Measurements from ENCODE around the gene CERS5. TPM values are rescaled to one million over a fixed set of nuclear protein-coding genes. Genes with fewer than 3 reads are reported as not detected.

CERS5 gene
- total RNA-seq, 4 donors from 2014 or later, result 15.2 to 84.2 (median 23.2) TPM

GRCh38 chr12:50211392-50212070 is 44.4 kb upstream of the CERS5 start:
- no peak for DNase-seq
- peaks cover 0 to 15% (median 0%) of the 10 kb centered on the region in 4 donors for H3K4me1 ChIP-seq
- no peaks in the 10 kb centered on the region for H3K9me3 ChIP-seq
- H3K36me3 ChIP-seq, result peaks cover 0 to 27% (median 0%) of the 10 kb centered on the region in 3 donors
- TF ChIP-seq CTCF (IDR thresholded peaks at IDR 0.05) (no peak), POLR2A (IDR thresholded peaks at IDR 0.05) (no peak)
- H3K27me3 ChIP-seq, result no peaks in the 10 kb centered on the region
- no peak overlapping the region for H3K4me3 ChIP-seq
- H3K27ac ChIP-seq, result peak overlapping the region; percentile 37 to 46 (median 40)

- peaks cover 0 to 44% (median 0%) of the 10 kb centered on the region in 3 donors for H3K36me3 ChIP-seq
- H3K27me3 ChIP-seq, result no peaks in the 10 kb centered on the region
- no peak for DNase-seq
- no peak overlapping the region for H3K4me3 ChIP-seq
- peaks cover 0 to 16% (median 0%) of the 10 kb centered on the region in 4 donors for H3K4me1 ChIP-seq
- H3K9me3 ChIP-seq, result no peaks in the 10 kb centered on the region
- H3K27ac ChIP-seq, result no peak overlapping the region
- TF ChIP-seq POLR2A (IDR thresholded peaks at IDR 0.05) (no peak), CTCF (IDR thresholded peaks at IDR 0.05) (no peak)
Measured at GRCh38 chr12:50207424-50207823, 40.3 kb upstream of the CERS5 start.

- Histone ChIP-seq H3K27me3 (no peaks in the 10 kb centered on the region), H3K4me1 (peaks cover 0 to 13% (median 0%) of the 10 kb centered on the region in 4 donors), H3K36me3 (peaks cover 0 to 59% (median 0%) of the 10 kb centered on the region in 3 donors), H3K9me3 (no peaks in the 10 kb centered on the region), H3K27ac (no peak overlapping the region), H3K4me3 (no peak overlapping the region)
- no peak for DNase-seq
- TF ChIP-seq POLR2A (IDR thresholded peaks at IDR 0.05) (no peak), CTCF (IDR thresholded peaks at IDR 0.05) (no peak)
Measured at GRCh38 chr12:50205648-50206047, 38.5 kb upstream of the CERS5 start.

- Histone ChIP-seq H3K4me1 (peaks cover 0 to 13% (median 0%) of the 10 kb centered on the region in 4 donors), H3K27ac (no peak overlapping the region), H3K27me3 (no peaks in the 10 kb centered on the region), H3K9me3 (no peaks in the 10 kb centered on the region), H3K36me3 (peaks cover 0 to 78% (median 0%) of the 10 kb centered on the region in 3 donors), H3K4me3 (no peak overlapping the region)
- DNase-seq, result no peak
- TF ChIP-seq CTCF (IDR thresholded peaks at IDR 0.05) (no peak), POLR2A (IDR thresholded peaks at IDR 0.05) (no peak)
Measured at GRCh38 chr12:50203691-50204090, 36.5 kb upstream of the CERS5 start.

- peaks cover 0 to 76% (median 0%) of the 10 kb centered on the region in 3 donors for H3K36me3 ChIP-seq
- peaks cover 0 to 15% (median 0%) of the 10 kb centered on the region in 4 donors for H3K4me1 ChIP-seq
- DNase-seq, result peak in 1 of 3 donors; percentile 55
Measured at GRCh38 chr12:50201987-50202521, 34.9 kb upstream of the CERS5 start.

More at GRCh38 chr12:50201987-50202521, 34.9 kb upstream of the CERS5 start:
- Histone ChIP-seq H3K9me3 (no peaks in the 10 kb centered on the region), H3K27ac (peak overlapping the region in 1 of 4 donors; percentile 28), H3K4me3 (no peak overlapping the region), H3K27me3 (no peaks in the 10 kb centered on the region)
- TF ChIP-seq CTCF (IDR thresholded peaks at IDR 0.05) (no peak), POLR2A (IDR thresholded peaks at IDR 0.05) (no peak)
